Measurements from ENCODE around the gene CDK8.

GRCh38 chr13:26378116-26378515 is 124.2 kb downstream of the CDK8 start:
- TF ChIP-seq CTCF (IDR thresholded peaks at IDR 0.05; ENCODE audit: extremely low read depth in 1 of 2, insufficient read depth in 1 of 2, low read depth in 1 of 2, low read length in 2 of 2): no peak
- no peak for TF ChIP-seq POLR2AphosphoS5 (IDR thresholded peaks at IDR 0.05; ENCODE audit: insufficient read depth, low read depth, low read length)
